GM12878 (cell line): ENCODE measurements around the gene COL6A1. TPM values are rescaled to one million over a fixed set of nuclear protein-coding genes. Genes with fewer than 3 reads are reported as not detected.

ENCODE experiments used
- ATAC-seq: fragments of 200-7000 bp; cut with Tn5 transposase; 3 replicates; pipeline ENCODE4 v1.9.1; 2020; ENCODE audit warnings: mild to moderate bottlenecking, moderate library complexity
- BruUV-seq: library from RNA; stranded (reverse); fragments of 400-500 nt; replicated peaks from 2 replicates; lab custom pipeline; 2021; lab: Mats Ljungman, UMichigan
- CTCF ChIA-PET: fragments of 300-600 bp; sonication (Branson Sonifier 250); formaldehyde crosslinking; extraction: SDS; loops from one replicate; lab custom pipeline; 2021; ENCODE audit warnings: inconsistent platforms; lab: Yijun Ruan, JAX
- POLR2A ChIA-PET: fragments of 350-600 bp; formaldehyde crosslinking; extraction: SDS; loops from one replicate; lab custom pipeline; 2021; ENCODE audit warnings: inconsistent platforms; lab: Charles Lee
- RAD21 ChIA-PET: fragments of 300-600 bp; sonication (Branson Sonifier 250); formaldehyde crosslinking; loops from one replicate; lab custom pipeline; 2023; ENCODE audit warnings: antibody characterized with exemption; ENCODE audit not compliant: unreplicated experiment; lab: Charles Lee
- SMC1A ChIA-PET: fragments of 300-600 bp; sonication (Branson Sonifier 250); formaldehyde crosslinking; loops from one replicate; lab custom pipeline; 2023; ENCODE audit not compliant: unreplicated experiment, uncharacterized antibody; lab: Charles Lee
- DNase-seq: peaks from one replicate; pipeline ENCODE4 v3.0.0-alpha.2; 2011; ENCODE audit warnings: low read depth, low spot score
- FAIRE-seq: peaks from 3 replicates; lab custom pipeline; 2011; peaks lifted over from hg19 to GRCh38; lab: Jason Lieb, UNC
- H2AFZ ChIP-seq: 2 replicates; pipeline ENCODE4 v1.6.0; 2011; ENCODE audit warnings: low read depth, low read length, control low read depth; ENCODE audit not compliant: control insufficient read depth
- H3K27ac ChIP-seq: 2 replicates; pipeline ENCODE4 v1.5.1; 2011; ENCODE audit warnings: control low read depth; ENCODE audit not compliant: control insufficient read depth, insufficient read depth
- H3K27me3 ChIP-seq, 2 experiments: replicated peaks in 1 of 2; 2 replicates each; pipeline versions ENCODE4 v1.6.0 to v1.6.1; 2011; ENCODE audit warnings: low read length in 1 of 2; ENCODE audit not compliant: control insufficient read depth in 2 of 2, insufficient read depth in 2 of 2
- H3K36me3 ChIP-seq, 2 experiments: 2 replicates each; pipeline ENCODE4 v1.5.1; 2011; ENCODE audit warnings: low read length in 1 of 2; ENCODE audit not compliant: control insufficient read depth in 2 of 2, insufficient read depth in 2 of 2
- H3K4me1 ChIP-seq: 2 replicates; pipeline ENCODE4 v1.6.1; 2011; ENCODE audit warnings: mild to moderate bottlenecking, low read length, moderate library complexity, mixed read lengths; ENCODE audit not compliant: control insufficient read depth, insufficient read depth
- H3K4me2 ChIP-seq: 2 replicates; pipeline ENCODE4 v1.6.0; 2011; ENCODE audit warnings: control low read depth; ENCODE audit not compliant: control insufficient read depth, insufficient read depth
- H3K4me3 ChIP-seq: fragments of 200-600 bp; sonication (generic); 2 replicates; pipeline ENCODE4 v1.5.1; 2016
- H3K79me2 ChIP-seq: 2 replicates; pipeline ENCODE4 v1.6.0; 2011; ENCODE audit warnings: low read length; ENCODE audit not compliant: control insufficient read depth, insufficient read depth
- H3K9ac ChIP-seq: 2 replicates; pipeline ENCODE4 v1.8.0; 2011; ENCODE audit warnings: low read length, control low read depth, mixed read lengths; ENCODE audit not compliant: control insufficient read depth, insufficient read depth
- H3K9me3 ChIP-seq: replicated peaks from 3 replicates; pipeline ENCODE4 v1.5.1; 2011; ENCODE audit warnings: mild to moderate bottlenecking, low read length; ENCODE audit not compliant: control insufficient read depth, insufficient read depth
- H4K20me1 ChIP-seq: 2 replicates; pipeline ENCODE4 v1.6.0; 2011; ENCODE audit not compliant: control insufficient read depth, insufficient read depth
- CBX3 ChIP-seq: fragments of 200-600 bp; sonication (generic); IDR thresholded peaks from 2 replicates; pipeline ENCODE4 v1.6.1; 2016; ENCODE audit warnings: low read depth, borderline replicate concordance
- ETV6 ChIP-seq, 2 experiments: fragments of 450-650 bp in 1 of 2; IDR thresholded peaks in 1 of 2; conservative IDR thresholded peaks in 1 of 2; 2 replicates each; pipeline ENCODE4 v1.6.1; 2014; ENCODE audit warnings: antibody characterized with exemption in 1 of 2, borderline replicate concordance in 1 of 2, low read depth in 1 of 2, mild to moderate bottlenecking in 1 of 2, moderate library complexity in 1 of 2
- GATAD2B ChIP-seq: fragments of 450-650 bp; conservative IDR thresholded peaks from 2 replicates; pipeline ENCODE4 v1.6.1; 2017; ENCODE audit warnings: low read depth, mild to moderate bottlenecking, moderate library complexity
- POLR2AphosphoS2 ChIP-seq: IDR thresholded peaks from 2 replicates; pipeline ENCODE4 v1.6.1; 2011; ENCODE audit warnings: low read depth, mild to moderate bottlenecking, low read length, improper control_type of control experiment, moderate library complexity
- TBL1XR1 ChIP-seq: IDR thresholded peaks from 2 replicates; pipeline ENCODE4 v1.6.1; 2012; ENCODE audit warnings: low read depth, low read length, improper control_type of control experiment
- USF2 ChIP-seq: IDR thresholded peaks from 2 replicates; pipeline ENCODE4 v1.6.1; 2011; ENCODE audit warnings: low read depth, low read length, improper control_type of control experiment, borderline replicate concordance
- WGBS: methylation state at CpG from one replicate; pipeline ENCODE4 v1.1.6; 2016; ENCODE audit warnings: low lambda C conversion rate; ENCODE audit not compliant: insufficient replicate concordance, insufficient coverage; ENCODE audit errors: missing lambda C conversion rate; 5-methylcytosine and 5-hydroxymethylcytosine counted together
- in situ Hi-C: fragments of 300-500 bp; cut with MboI; formaldehyde crosslinking; loops from 9 replicates; pipeline ENCODE4 v1.14.3; 2018; ENCODE audit warnings: mixed read lengths
- intact Hi-C: fragments of 100-400 bp; cut with micrococcal nuclease; formaldehyde crosslinking; loops from one replicate; pipeline ENCODE4 v1.14.2; 2022; ENCODE audit not compliant: unreplicated experiment
- polyA plus RNA-seq, 11 experiments: library from polyadenylated mRNA; depleted of rRNA in 4 of 11; unstranded in 6 of 11; stranded (reverse) in 5 of 11; fragments of >200 nt; fragmentation: Nextera tagmentation in 4 of 11; fragmentation: Illumina TruSeq in 1 of 11; extraction: Ambion mirVana in 4 of 11; extraction: Trizol in 1 of 11; gene quantifications; 1 replicate in 1 of 11; 2 replicates in 10 of 11; pipeline versions ENCODE4 v1.2.1 to v1.2.3, GENCODE V29; 2011 to 2016; ENCODE audit warnings: inconsistent platforms in 2 of 11, missing spikeins in 2 of 11, low read depth in 1 of 11
- total RNA-seq, 4 experiments: library from RNA; depleted of rRNA in 3 of 4; stranded (reverse); fragments of >200 nt in 3 of 4; fragmentation: Illumina TruSeq in 1 of 4; extraction: Trizol in 1 of 4; gene quantifications; 2 replicates each; pipeline versions ENCODE4 v1.2.1 to v1.2.3, GENCODE V29; 2013 to 2021

Gene COL6A1
- total and polyA plus RNA-seq, 10 of the 15 experiments (the other 5 are each of a cell fraction or from before 2014, with no cell fraction given): 0.12 to 1.3 (median 0.20) TPM; not detected in 7

DNA sequence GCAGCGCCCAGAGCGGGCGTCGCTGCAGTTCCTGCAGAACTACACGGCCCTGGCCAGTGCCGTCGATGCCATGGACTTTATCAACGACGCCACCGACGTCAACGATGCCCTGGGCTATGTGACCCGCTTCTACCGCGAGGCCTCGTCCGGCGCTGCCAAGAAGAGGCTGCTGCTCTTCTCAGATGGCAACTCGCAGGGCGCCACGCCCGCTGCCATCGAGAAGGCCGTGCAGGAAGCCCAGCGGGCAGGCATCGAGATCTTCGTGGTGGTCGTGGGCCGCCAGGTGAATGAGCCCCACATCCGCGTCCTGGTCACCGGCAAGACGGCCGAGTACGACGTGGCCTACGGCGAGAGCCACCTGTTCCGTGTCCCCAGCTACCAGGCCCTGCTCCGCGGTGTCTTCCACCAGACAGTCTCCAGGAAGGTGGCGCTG lies 22.0 kb downstream of the COL6A1 start:
- no peak for FAIRE-seq
- Histone ChIP-seq H3K9me3 (peaks cover 3% of the 10 kb centered on the region; the same call in 1 of the 3 replicates), H3K27ac (no peak overlapping the region), H3K36me3 (no peaks in the 10 kb centered on the region), H3K27me3 (no peaks in the 10 kb centered on the region), H3K9ac (no peak overlapping the region), H3K79me2 (no peaks in the 10 kb centered on the region), H3K4me1 (no peaks in the 10 kb centered on the region), H3K4me2 (no peak overlapping the region), H2AFZ (no peak overlapping the region), H4K20me1 (no peaks in the 10 kb centered on the region)
- 72% methylated on average over 41 of the region's 42 CpGs for WGBS
- BruUV-seq: no TSS peak
- POLR2A ChIA-PET: interaction anchor here (0.6 kb wide), 1 partner anchor 653 kb away, joined by 3 read pairs; no protein-coding TSS in a partner anchor
- in situ Hi-C loops: no loop called here
- TF ChIP-seq GATAD2B (no peak), ETV6 (conservative IDR thresholded peaks at IDR 0.05 in 1 of 2, IDR thresholded peaks at IDR 0.05 in 1 of 2; ENCODE audit: borderline replicate concordance in 1 of 2, low read depth in 1 of 2) (no peak), TBL1XR1 (no peak), CBX3 (no peak), USF2 (no peak), POLR2AphosphoS2 (no peak)
- TF ChIP-seq, all 136 proteins: peak for 0
- no peak overlapping the region for H3K4me3 ChIP-seq
- ATAC-seq: no peak
- CTCF ChIA-PET: no interaction called here
- RAD21 ChIA-PET: interaction anchor here (0.6 kb wide), 1 partner anchor 146 kb away, joined by 3 read pairs; no protein-coding TSS in a partner anchor
- intact Hi-C loops: no loop called here
- SMC1A ChIA-PET: no interaction called here
- DNase-seq: no peak
